ENCODE data around the gene PCNX1.

Gene PCNX1

GRCh38 chr14:70896981-70897380 lies 10.3 kb upstream of the PCNX1 start:
- DNase-seq (no peak), ATAC-seq (no peak)
- Mint-ChIP-seq H3K4me1 (peaks cover 54% of the 10 kb centered on the region), H3K4me3 (no peak overlapping the region), H3K36me3 (ENCODE audit: low read depth) (peaks cover 2% of the 10 kb centered on the region), H3K27ac (no peak overlapping the region), H3K27me3 (peaks cover 2% of the 10 kb centered on the region), H3K9me3 (peaks cover 5% of the 10 kb centered on the region)

GRCh38 chr14:70897464-70897863 lies 9.8 kb upstream of the PCNX1 start:
- Mint-ChIP-seq H3K36me3 (ENCODE audit: low read depth) (peaks cover 2% of the 10 kb centered on the region), H3K4me3 (no peak overlapping the region), H3K9me3 (peaks cover 5% of the 10 kb centered on the region), H3K4me1 (peaks cover 59% of the 10 kb centered on the region), H3K27me3 (peaks cover 2% of the 10 kb centered on the region), H3K27ac (no peak overlapping the region)
- ATAC-seq: no peak
- no peak for DNase-seq

- H3K4me1 Mint-ChIP-seq: peaks cover 57% of the 10 kb centered on the region
- peaks cover 2% of the 10 kb centered on the region for H3K27me3 Mint-ChIP-seq
- no peak overlapping the region for H3K4me3 Mint-ChIP-seq
- no peak for ATAC-seq
- DNase-seq: no peak
- H3K36me3 Mint-ChIP-seq (ENCODE audit: low read depth): peaks cover 2% of the 10 kb centered on the region
- H3K9me3 Mint-ChIP-seq: peaks cover 5% of the 10 kb centered on the region
- H3K27ac Mint-ChIP-seq: no peak overlapping the region
Observed at GRCh38 chr14:70898111-70898745, 9.0 kb upstream of the PCNX1 start.

- H3K4me3 Mint-ChIP-seq: no peak overlapping the region
- H3K27me3 Mint-ChIP-seq: no peaks in the 10 kb centered on the region
- H3K9me3 Mint-ChIP-seq: peaks cover 3% of the 10 kb centered on the region
- H3K4me1 Mint-ChIP-seq: peaks cover 66% of the 10 kb centered on the region
- DNase-seq (no peak), ATAC-seq (no peak)
- peak overlapping the region; percentile 80 for H3K27ac Mint-ChIP-seq
- H3K36me3 Mint-ChIP-seq (ENCODE audit: low read depth): peaks cover 2% of the 10 kb centered on the region
Observed at GRCh38 chr14:70901269-70901668, 6.0 kb upstream of the PCNX1 start.

- DNase-seq: no peak
- no peak overlapping the region for H3K4me3 Mint-ChIP-seq
- H3K27ac Mint-ChIP-seq: peak overlapping the region; percentile 80
- H3K4me1 Mint-ChIP-seq: peaks cover 73% of the 10 kb centered on the region
- peak; percentile 45 for ATAC-seq
- no peaks in the 10 kb centered on the region for H3K27me3 Mint-ChIP-seq
- no peaks in the 10 kb centered on the region for H3K9me3 Mint-ChIP-seq
- H3K36me3 Mint-ChIP-seq (ENCODE audit: low read depth): no peaks in the 10 kb centered on the region
Observed at GRCh38 chr14:70902184-70902583, 5.1 kb upstream of the PCNX1 start.

- no peak overlapping the region for H3K4me3 Mint-ChIP-seq
- no peak for DNase-seq
- peaks cover 69% of the 10 kb centered on the region for H3K4me1 Mint-ChIP-seq
- H3K27ac Mint-ChIP-seq: no peak overlapping the region
- H3K9me3 Mint-ChIP-seq: no peaks in the 10 kb centered on the region
- no peak for ATAC-seq
- no peaks in the 10 kb centered on the region for H3K27me3 Mint-ChIP-seq
- H3K36me3 Mint-ChIP-seq (ENCODE audit: low read depth): no peaks in the 10 kb centered on the region
Observed at GRCh38 chr14:70904373-70904772, 2.9 kb upstream of the PCNX1 start.

GRCh38 chr14:70905301-70905700 lies 2.0 kb upstream of the PCNX1 start:
- Mint-ChIP-seq H3K36me3 (ENCODE audit: low read depth) (peaks cover 3% of the 10 kb centered on the region), H3K27ac (peak overlapping the region; percentile 27), H3K27me3 (no peaks in the 10 kb centered on the region), H3K4me1 (peaks cover 75% of the 10 kb centered on the region), H3K4me3 (no peak overlapping the region), H3K9me3 (no peaks in the 10 kb centered on the region)
- ATAC-seq (no peak), DNase-seq (no peak)

- H3K4me1 Mint-ChIP-seq: peaks cover 79% of the 10 kb centered on the region
- no peaks in the 10 kb centered on the region for H3K9me3 Mint-ChIP-seq
- H3K27ac Mint-ChIP-seq: peak overlapping the region; percentile 87
- H3K36me3 Mint-ChIP-seq (ENCODE audit: low read depth): peaks cover 3% of the 10 kb centered on the region
- ATAC-seq (peak; percentile 1), DNase-seq (no peak)
- H3K27me3 Mint-ChIP-seq: no peaks in the 10 kb centered on the region
- H3K4me3 Mint-ChIP-seq: peak overlapping the region; percentile 96
Observed at GRCh38 chr14:70906793-70907175, 475 bp upstream of the PCNX1 start.

GRCh38 chr14:70907996-70908934 lies 1.0 kb downstream of the PCNX1 start:
- Mint-ChIP-seq H3K4me3 (peak overlapping the region; percentile 96), H3K4me1 (peaks cover 78% of the 10 kb centered on the region), H3K9me3 (no peaks in the 10 kb centered on the region), H3K27ac (peak overlapping the region; percentile 95), H3K36me3 (ENCODE audit: low read depth) (peaks cover 3% of the 10 kb centered on the region), H3K27me3 (no peaks in the 10 kb centered on the region)
- DNase-seq (peak; percentile 65), ATAC-seq (peak; percentile 35)

- peaks cover 70% of the 10 kb centered on the region for H3K4me1 Mint-ChIP-seq
Observed at GRCh38 chr14:70908935-70909641, 1.8 kb downstream of the PCNX1 start.

GRCh38 chr14:70909733-70910614 lies 2.7 kb downstream of the PCNX1 start:
- Mint-ChIP-seq H3K9me3 (no peaks in the 10 kb centered on the region), H3K4me3 (peak overlapping the region; percentile 96), H3K27me3 (no peaks in the 10 kb centered on the region), H3K27ac (peak overlapping the region; percentile 95), H3K4me1 (peaks cover 63% of the 10 kb centered on the region), H3K36me3 (ENCODE audit: low read depth) (peaks cover 3% of the 10 kb centered on the region)
- ATAC-seq (no peak), DNase-seq (no peak)

More at GRCh38 chr14:70908935-70909641, 1.8 kb downstream of the PCNX1 start:
- no peaks in the 10 kb centered on the region for H3K9me3 Mint-ChIP-seq
- H3K36me3 Mint-ChIP-seq (ENCODE audit: low read depth): peaks cover 3% of the 10 kb centered on the region
- H3K4me3 Mint-ChIP-seq: peak overlapping the region; percentile 96
- DNase-seq (no peak), ATAC-seq (no peak)
- peak overlapping the region; percentile 95 for H3K27ac Mint-ChIP-seq
- no peaks in the 10 kb centered on the region for H3K27me3 Mint-ChIP-seq

GRCh38 chr14:70915415-70915814 lies 8.2 kb downstream of the PCNX1 start:
- no peaks in the 10 kb centered on the region for H3K27me3 Mint-ChIP-seq
- peaks cover 4% of the 10 kb centered on the region for H3K9me3 Mint-ChIP-seq
- H3K4me3 Mint-ChIP-seq: no peak overlapping the region
- DNase-seq (no peak), ATAC-seq (no peak)
- peaks cover 13% of the 10 kb centered on the region for H3K36me3 Mint-ChIP-seq (ENCODE audit: low read depth)
- H3K27ac Mint-ChIP-seq: peak overlapping the region; percentile 60
- H3K4me1 Mint-ChIP-seq: peaks cover 79% of the 10 kb centered on the region

- Mint-ChIP-seq H3K4me1 (peaks cover 79% of the 10 kb centered on the region), H3K9me3 (peaks cover 4% of the 10 kb centered on the region), H3K36me3 (ENCODE audit: low read depth) (peaks cover 13% of the 10 kb centered on the region), H3K27me3 (no peaks in the 10 kb centered on the region), H3K27ac (peak overlapping the region; percentile 60), H3K4me3 (peak overlapping the region; percentile 16)
- DNase-seq (no peak), ATAC-seq (no peak)
Observed at GRCh38 chr14:70916300-70916699, 9.0 kb downstream of the PCNX1 start.

GRCh38 chr14:70916799-70917198 lies 9.5 kb downstream of the PCNX1 start:
- H3K9me3 Mint-ChIP-seq: peaks cover 4% of the 10 kb centered on the region
- H3K27ac Mint-ChIP-seq: no peak overlapping the region
- DNase-seq (no peak), ATAC-seq (no peak)
- H3K36me3 Mint-ChIP-seq (ENCODE audit: low read depth): peaks cover 13% of the 10 kb centered on the region
- no peak overlapping the region for H3K4me3 Mint-ChIP-seq
- H3K4me1 Mint-ChIP-seq: peaks cover 78% of the 10 kb centered on the region
- no peaks in the 10 kb centered on the region for H3K27me3 Mint-ChIP-seq

Data from activated naive CD8-positive, alpha-beta T cell treated with anti-CD3 and anti-CD28 coated beads, Interleukin-2, amount 50 U/mL, for 24 hours (primary cell).